LHCN-M2 (cell line): ENCODE measurements around the gene SMG1. TPM values are rescaled to one million over a fixed set of nuclear protein-coding genes. Genes with fewer than 3 reads are reported as not detected.
"Not testable (repeated sequence)": the region's sequence is repeated elsewhere in the genome, so short reads cannot be mapped to it uniquely, and the experiment has no call there.

Source experiments
- DNase-seq: peaks from one replicate; pipeline ENCODE4 v3.0.0-alpha.2; 2012; ENCODE audit warnings: low read depth
- polyA plus RNA-seq: library from polyadenylated mRNA; unstranded; fragments of >200 nt; gene quantifications from one replicate; pipeline ENCODE4 v1.2.1, GENCODE V29; 2012; ENCODE audit warnings: missing spikeins
- total RNA-seq: library from RNA; depleted of rRNA; stranded (reverse); fragments of >200 nt; gene quantifications from 2 replicates; pipeline ENCODE4 v1.2.3, GENCODE V29; 2014; rRNA removed

The SMG1 gene
- total RNA-seq: 21.1 and 31.6 TPM in 2 replicates
- polyA plus RNA-seq: 6.3 TPM

DNA sequence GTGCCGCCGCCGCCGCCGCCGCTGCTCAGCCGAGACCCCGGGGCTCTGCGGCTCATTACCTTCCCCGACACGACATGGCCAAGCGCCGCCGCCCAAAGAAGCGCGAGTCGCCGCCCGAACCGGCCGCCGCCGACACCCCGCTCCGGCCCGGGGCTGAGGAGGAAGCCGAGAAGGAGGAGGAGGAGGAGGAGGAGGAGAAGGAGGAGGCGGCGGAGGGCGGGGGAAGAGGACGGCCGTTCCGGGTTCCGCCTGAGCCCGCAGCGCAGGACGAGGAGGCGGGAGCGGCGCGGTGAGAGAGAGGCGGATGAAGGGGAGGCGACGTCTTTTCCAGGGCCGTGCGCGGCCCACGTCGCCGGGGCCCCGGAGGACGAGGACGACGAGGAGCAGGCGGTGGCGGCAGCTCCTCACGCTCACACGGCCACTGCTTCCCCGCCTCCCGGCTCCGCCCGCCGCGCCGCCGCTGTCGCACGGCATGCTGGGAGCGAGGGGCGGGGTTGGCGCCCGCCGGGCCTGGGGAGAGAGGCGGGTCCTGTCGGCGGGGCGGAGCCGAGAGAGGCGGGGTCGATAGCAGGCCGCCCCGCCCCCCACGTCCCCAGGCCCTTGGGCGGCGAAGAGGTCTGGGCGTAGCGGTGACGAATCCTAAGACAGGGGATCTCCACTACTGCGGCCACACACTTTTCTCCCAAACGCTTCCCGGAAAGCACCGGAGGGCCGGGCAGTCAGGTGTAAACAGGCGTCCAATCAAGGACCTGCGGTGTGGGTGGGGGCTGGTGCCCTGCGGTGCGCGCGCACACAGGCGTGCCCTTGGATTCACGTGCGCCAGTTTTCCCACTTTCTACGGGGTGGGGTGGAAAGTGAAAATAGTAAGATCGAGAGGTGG, at the start of gene SMG1:
SMG1 (minus strand) TSS at position 423 of the 880 bp plus-strand sequence; CDS start at position 56, 367 bp downstream.
- peak; percentile 89 for DNase-seq

DNA sequence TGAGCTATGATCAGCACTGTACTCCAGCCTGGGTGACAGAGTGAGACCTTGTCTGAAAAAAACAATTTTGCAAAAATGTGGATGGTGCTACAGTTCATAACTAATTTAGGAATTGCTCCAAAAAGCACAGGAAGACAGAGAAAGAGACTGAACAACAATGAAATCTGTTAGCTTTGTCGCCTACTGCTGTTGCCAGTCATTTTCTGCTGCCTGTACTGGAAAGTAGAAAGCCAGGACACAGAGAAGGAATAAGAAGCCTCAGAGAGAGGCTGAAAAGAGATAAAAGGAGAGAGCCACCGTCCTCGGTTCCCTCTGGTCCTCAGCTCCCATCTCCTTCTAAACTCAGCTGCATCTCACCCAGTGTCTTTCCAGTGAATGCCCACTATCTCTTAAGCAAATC, 48.9 kb upstream of the SMG1 start:
- DNase-seq: no peak

DNA sequence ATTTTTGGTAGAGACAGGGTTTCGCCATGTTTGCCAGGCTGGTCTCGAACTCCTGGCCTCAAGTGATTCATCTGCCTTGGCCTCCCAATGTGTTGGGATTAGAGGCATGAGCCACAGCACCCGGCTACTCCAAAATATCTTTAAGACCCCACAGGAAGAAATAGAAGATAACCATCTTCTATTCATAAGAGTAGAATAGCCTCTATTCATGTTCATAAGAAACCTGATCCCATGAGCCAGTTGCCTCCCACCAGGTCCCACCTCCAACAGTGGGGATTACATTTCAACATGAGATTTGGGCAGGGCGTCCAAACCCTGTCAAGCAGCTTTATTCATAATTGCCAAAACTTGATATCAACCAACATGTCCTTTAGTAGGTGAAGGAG, 43.6 kb upstream of the SMG1 start:
- no peak for DNase-seq

DNA sequence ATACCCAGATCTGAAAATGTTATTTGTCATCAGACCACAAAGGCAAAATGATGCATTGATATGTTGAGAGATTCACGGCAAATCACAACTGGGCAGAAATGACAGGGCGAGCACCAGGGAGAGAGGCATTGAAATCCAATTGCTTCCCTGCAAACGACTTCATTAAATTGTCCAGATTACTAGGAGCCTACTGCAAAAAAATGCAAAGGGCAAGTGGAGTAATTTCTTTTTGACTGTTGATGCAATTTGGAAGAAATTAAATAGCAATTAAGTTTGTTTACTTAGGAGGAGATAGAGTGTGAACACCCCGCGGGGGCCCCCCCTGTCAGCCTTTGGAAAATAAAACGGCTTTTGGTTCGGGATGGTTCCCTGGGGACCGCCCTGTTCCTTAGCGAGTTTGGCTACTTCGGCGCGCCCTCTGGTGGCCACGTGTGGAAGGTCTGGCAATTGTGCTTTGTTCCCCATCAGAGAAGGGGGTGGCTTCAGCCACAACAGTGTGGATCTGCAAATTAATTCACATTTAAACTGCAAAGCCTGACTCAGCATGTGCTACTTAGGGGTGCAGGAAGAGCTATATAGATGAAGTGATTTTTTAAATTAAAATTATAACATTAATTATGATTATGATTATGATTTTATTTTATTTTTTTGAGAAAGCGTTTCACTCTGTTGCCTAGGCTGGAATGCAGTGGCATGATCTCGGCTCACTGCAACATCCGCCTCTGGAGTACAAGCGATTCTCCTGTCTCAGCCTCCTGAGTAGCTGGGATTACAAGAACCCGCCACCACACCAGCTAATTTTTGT, 43.0 kb upstream of the SMG1 start:
- DNase-seq: peak; percentile 69

DNA sequence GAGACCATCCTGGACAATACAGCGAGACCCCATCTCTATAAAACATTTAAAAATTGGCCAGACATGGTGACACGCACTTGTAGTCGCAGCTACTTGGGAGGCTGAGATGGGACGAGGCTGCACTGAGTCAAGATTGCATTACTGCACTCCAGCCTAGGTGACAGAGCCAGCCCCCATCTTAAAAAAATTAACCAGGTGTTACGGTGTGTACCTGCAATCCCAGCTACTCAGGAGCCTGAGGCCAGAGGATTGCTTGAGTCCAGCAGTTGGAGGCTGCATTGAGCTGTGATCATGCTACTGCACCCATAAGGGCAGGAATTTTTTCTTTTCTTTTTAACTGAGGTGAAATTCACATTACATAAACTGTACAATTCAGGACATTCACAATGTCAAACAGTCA, 40.6 kb upstream of the SMG1 start:
- no peak for DNase-seq

DNA sequence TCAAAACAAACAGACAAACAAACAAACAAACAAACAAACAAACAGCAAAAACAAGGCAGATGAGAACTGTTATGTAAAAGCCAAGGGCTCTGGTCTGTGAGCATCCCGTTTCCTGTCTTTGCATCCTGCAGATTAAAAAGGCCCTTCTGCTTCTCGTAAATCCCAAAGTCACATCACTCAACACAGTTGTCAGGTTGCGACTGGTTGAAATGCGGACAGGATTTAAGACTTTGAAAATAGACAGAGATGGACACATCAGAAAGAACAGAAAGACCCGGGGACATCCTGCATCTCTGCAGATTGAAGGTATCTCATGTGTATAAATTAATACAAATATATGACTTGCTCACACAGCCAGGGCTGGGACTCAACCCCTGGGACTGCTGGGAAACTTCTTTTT, 39.3 kb upstream of the SMG1 start:
- no peak for DNase-seq

DNA sequence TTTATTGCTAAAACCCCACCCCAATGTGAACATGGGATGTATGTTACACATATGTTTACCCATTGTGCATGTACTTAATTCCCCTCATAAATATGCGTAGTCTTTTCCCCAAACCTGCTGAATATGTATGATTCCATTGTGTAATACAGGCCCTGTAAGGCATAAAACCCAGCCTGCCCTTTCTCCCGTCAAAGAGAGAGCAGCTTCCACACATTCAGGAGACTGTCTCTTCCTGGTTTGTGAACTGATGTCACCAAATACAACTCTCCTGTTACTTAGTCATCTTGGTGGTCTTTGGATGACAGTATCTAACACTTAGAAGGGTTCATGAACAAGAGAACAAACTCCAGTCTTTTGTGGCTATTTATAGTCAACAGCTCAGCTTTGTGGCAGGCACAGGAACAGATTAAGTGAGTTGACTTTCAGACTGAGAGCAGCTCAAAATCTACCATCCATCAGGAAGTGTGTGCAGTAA, 32.9 kb upstream of the SMG1 start:
- peak; percentile 45 for DNase-seq

DNA sequence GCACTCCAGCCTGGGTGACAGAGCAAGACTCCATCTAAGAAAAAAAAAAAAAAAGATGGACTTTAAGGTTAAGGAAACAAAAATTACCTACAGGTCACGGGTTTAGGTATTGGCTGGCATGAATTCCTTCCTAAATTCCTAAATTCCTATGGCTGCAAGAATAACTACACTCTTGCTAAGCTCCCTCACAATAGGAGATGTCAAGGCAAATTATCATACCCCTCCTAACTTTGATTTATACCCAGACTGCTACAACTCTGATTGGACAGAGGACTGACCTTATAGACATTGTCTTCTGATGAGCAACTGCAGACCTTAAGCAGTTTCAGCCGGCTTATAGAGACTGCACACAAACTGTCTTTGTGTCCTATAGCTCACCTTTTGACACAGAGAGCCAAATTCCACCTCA, 32.4 kb upstream of the SMG1 start:
- no peak for DNase-seq

DNA sequence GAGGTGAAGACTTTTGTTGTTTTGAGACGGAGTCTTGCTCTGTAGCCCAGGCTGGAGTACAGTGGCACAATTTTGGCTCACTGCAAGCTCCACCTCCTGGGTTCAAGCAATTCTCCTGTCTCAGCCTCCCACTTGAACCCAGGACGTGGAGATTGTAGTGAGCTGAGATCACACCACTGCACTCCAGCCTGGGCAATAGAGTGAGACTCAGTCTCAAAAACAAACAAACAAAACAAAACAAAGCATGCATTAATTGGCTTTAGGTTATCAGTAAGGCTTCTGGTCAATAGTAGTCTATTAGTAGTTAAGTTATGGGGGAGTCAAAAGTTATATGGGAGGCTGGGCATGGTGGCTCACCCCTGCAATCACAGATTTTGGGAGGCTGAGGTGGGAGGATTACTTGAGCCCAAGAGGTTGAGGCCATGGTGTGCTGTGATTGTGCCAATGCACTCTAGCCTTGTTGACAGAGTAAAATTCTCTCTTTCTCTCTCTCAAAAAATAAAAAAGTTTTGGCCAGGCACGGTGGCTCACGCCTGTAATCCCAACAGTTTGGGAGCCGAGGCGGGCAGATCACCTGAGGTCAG, 30.5 kb upstream of the SMG1 start:
- DNase-seq: not testable (repeated sequence)

DNA sequence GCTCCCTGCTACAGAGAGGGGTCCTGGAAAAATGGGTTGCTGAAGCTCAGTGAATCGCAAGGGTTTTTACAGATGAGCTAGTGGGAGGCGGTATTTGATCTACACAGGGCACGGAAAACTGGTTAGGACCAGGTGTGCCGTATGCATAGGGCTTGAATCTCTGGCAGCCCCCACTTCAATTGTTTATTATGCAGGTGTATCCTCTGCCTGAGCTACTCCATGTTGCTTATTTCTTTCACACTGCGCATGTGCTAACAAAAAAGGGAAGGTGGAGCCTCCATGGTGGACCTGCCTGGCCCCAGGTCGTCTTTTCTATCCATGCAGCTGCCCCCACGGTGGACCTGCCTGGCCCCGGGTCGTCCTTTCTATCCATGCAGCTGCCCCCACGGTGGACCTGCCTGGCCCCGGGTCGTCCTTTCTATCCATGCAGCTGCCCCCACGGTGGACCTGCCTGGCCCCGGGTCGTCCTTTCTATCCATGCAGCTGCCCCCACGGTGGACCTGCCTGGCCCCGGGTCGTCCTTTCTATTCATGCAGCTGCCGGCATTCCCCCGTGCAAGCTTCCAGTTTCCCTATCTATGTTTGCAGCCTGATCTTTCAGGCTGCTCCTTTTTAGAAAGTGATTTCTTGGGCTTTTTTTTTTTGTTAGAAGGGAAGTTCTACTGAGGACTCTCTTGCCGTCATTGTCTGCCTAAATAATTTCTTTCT, 29.8 kb upstream of the SMG1 start:
- not testable (repeated sequence) for DNase-seq

DNA sequence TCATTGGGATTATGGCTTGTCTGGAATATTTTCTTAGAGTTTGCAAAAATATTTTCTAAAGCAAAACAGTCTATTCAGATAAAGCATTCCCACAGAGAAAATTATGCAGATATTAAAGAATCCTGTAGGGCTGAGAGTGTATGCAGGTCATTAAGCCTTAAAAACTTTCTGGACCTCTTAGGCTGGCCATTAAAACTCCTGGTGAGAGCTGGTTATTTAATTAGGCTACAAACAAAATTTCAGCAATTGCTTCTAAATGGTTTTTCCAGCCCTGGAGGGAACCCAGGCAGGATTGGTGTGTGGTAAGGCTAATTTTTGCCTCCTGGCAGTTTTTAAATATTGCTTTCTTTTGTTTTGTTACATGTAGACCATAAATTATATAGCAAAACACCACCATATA, 27.3 kb upstream of the SMG1 start:
- DNase-seq: no peak

DNA sequence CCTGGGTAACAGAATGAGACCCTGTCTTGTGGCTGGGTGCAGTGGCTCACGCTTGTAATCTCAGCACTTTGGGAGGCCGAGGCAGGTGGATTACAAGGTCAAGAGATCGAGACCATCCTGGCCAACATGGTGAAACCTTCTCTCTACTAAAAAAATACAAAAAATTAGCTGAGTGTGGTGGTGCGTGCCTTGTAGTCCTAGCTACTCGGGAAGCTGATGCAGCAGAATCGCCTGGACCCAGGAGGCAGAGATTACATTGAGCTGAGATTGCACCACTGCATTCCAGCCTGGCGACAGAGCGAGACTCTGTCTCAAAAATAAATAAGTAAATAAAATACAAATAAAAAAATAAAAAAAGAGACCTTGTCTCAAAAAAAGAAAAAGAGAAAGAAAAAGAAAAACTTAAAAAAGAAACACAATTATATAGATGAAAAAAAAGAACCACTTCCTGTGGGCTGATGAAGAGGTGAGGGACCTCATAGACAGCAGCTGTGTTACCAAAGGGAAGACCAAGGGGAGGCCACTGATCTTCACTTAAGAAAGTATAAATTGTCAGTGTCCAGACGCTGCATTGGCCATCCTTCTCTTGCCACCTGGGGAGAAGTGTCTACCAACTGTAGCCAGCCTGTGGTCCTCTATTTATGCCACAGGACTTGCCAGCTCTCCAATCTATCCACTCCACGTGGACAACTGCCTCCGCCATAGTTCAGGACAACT, 24.4 kb upstream of the SMG1 start:
- no peak for DNase-seq

DNA sequence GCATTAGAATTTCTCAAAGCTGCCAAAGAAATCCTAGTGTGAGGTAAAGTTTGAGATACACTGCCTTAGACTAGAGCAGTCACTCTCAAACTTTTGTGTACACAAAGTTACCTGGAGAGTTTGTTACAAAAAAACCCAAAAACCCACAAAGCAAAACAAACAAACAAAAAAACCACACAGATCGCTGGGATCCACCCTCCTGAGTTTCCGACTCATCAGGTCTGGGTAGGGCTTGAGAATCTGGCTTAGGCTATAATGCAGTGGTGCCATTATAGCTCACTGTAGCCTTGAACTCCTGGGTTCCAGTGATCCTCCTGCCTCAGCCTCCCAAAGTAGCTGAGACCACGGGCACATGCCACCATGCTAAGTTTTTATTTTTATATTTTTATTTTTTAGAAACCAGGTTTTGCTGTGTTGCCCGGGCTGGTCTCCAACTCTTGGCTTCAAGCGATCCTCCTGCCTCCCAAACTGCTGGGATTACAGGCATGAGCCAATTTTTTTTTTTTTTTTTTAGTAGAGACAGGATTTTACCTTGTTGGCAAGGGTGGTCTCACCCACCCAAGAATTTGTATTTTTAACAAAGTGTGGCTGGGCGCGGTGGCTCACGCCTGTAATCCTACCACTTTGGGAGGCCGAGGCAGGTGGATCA, 22.3 kb upstream of the SMG1 start:
- DNase-seq: no peak

DNA sequence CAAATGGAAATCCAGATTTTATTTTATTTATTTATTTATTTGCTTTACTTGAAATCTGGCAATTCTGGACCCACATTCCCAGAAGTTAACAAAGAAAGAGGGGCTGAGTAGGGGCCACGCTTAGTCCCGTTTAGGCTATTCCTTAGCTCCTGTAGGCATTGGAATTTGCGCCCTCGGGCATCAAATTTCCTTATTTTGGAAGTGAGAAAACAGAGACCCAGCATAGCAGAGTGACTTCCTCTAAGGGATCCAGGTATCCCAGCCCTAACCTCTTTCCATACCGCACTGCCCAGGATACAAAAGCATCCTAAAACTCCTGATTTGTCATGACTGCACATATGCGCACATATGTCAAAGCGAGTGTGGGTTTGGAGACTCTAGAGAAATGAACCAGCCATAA, 19.0 kb upstream of the SMG1 start:
- no peak for DNase-seq

DNA sequence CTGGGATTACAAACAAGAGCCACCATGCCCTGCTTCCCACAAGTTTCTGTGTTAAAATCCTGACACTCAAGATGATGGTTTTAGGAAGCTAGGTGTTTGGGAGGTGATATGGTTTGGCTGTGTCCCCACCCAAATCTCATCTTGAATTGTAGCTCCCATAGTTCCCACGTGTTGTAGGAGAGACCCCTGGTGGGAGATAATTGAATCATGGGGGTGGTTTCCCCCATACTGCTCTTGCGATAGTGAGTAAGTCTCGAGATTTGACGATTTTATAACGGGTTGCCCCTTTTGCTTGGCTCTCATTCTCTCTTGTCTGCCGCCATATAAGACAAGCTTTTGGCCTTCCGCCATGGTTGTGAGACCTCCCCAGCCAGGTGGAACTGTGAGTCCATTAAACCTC, 17.2 kb upstream of the SMG1 start:
- no peak for DNase-seq

DNA sequence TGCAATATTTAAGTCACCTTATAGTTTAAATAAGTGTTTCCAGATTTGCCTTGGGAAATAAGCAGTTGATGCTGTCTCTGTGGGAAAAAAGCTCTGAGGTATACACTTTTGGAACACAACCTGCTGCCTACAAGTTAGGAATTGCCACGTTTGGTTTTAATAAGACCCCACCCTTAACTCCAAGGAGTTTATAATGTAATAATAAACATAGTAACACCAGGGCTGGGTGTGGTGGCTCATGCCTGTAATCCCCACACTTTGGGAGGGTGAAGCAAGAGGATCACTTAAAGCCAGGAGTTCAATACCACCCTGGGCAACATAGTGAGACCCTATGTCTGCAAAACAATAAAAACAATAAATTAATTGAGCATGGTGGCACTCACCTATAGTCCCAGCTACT, 15.9 kb upstream of the SMG1 start:
- DNase-seq: no peak

DNA sequence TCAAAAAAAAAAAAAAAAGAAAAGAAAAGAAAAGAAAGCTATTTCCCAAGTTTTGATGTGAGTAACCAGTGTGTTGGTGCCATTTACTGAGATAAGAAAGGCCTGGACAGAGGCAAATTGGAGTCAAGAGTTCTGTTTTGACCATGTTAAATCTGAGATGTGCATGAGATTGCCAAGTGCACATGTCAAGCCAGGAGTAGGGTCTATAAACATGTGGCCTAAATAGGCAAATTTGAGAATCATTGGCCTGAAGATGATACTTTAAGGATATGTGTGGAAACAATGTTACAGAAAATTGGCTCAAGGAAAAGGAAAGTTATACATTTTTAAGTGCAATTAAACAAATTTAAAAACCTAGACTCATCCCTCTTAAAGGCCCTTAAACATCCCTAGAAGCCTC, 15.3 kb upstream of the SMG1 start:
- no peak for DNase-seq

DNA sequence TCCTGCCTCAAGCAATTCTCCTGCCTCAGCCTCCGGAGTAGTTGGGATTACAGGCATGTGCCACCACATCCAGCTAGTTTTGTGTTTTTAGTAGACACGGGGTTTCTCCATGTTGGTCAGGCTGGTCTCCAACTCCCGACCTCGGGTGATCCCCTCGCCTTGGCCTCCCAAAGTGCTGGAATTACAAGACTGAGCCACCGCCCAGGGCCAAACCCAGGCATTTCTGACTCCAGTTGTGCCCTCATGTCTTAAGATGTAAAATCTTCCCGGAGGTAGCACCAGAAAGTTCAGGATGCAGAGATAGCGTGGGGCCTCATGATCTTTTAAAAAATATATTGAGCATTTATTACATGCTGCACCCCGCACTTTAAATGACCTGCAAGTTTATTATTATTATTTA, 12.8 kb upstream of the SMG1 start:
- no peak for DNase-seq

DNA sequence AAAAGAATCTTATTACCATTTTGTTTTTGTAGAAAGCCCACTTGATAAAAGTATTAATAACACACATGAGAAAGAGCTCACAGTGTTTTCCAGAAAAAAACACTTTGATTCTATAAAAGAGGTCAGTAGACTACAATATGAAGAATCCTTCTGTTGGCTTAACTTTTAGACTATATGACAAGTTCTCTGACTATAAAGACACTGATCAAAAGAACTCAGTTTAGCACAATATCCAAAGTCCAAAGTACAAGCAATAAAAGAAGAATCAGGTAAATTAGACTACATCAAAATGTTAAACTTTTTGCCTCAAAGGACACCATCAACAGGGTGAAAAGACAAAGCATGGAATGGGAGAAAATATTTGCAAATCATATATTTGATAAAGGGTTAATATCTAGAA, 11.2 kb upstream of the SMG1 start:
- DNase-seq: no peak

DNA sequence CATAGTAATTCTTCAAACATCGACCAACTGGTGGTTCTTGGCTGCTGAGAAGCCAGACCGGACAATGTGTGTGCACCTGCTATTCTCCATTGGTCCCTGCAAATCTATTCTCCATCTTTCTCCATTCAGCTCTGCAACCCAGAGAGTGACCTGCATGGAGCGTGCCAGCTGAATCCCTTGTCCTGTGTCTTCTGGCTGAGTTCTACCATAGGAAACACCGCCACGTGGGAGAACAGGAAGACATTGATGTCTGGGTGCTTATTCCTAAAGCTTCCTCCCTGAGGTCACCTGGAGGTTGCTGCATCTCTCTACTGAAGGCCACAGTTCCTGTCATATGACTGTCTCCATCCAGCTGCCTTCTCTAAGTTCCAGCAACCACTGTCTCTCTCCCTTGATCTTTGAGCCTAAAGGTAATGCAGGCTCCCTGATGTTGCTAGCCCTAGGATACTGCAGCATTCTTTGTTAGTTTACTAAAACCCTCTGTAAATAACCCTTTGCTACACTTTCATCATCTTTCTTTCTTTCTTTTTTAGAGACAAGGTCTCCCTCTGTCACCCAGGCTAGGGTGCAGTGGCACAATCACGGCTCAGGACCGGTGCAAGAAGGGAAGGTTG, 10.6 kb upstream of the SMG1 start:
- no peak for DNase-seq
